GM11168 (cell line): Measurements from ENCODE around the gene COG5.

Source experiments
- in situ Hi-C: fragments of 300-500 bp; cut with MboI; formaldehyde crosslinking; loops from one replicate; pipeline ENCODE4 v1.12.0; 2022; ENCODE audit warnings: low sequenced_read_pairs; ENCODE audit not compliant: unreplicated experiment

The COG5 gene

DNA sequence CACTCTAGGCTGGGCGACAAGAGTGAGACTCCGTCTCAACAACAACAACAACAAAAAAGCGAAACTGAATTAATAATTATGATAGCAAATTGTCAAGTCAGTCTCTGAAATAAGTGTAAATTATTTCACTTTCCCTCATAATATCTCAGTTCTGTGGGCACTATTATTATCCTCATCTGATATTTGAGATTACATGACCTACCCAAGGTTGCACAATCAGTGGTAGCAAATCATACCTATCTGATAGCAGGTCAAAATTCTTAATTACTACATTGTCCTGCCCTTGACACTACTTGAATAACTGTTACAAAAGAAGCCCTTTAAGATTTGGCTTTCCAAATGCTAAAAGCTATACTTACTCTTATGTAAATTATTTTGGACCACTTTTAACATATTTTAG lies 209.1 kb downstream of the COG5 start:
- in situ Hi-C loops: no loop called here

GRCh38 chr7:107353701-107354100 lies 210.0 kb downstream of the COG5 start:
- in situ Hi-C loops: no loop called here

GRCh38 chr7:107345898-107346297 lies 217.8 kb downstream of the COG5 start:
- in situ Hi-C loops: no loop called here

GRCh38 chr7:107344799-107345198 lies 218.9 kb downstream of the COG5 start:
- in situ Hi-C loops: no loop called here

DNA sequence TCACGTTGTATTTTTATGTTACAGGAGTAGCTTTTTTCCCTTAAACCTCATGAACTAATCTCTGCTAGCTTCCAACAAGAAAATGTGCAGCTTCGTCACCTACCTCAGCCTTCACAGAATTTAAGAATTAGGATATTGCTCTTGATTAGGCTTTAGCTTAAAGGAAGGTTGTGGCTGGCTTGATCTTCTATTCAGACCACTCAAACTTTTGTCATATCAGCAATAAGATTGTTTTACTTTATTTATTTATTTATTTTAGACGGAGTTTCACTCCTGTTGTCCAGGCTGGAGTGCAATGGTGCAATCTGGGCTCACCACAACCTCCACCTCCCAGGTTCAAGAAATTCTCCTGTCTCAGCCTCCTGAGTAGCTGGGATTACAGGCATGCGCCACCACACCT lies 219.4 kb downstream of the COG5 start:
- in situ Hi-C loops: no loop called here

DNA sequence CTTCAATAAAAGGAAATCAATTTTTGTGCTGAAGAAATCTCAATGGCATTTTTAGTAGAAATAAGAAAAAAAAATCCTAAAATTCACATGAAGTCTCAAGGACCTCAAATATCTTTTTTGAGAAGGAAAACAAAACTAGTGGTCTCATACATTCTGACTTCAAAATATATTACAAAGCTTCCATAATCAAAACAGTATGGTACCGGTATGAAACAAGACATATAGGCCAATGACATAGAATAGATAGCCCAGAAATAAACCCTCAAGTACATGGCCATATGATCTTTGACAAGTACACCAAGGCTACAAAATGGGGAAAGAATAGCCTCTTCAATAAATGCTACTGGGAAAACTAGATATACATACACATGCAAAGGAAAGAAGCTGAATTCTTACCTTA lies 225.6 kb downstream of the COG5 start:
- in situ Hi-C loops: no loop called here

- in situ Hi-C loops: no loop called here
These were observed 231.0 kb downstream of the COG5 start for GRCh38 chr7:107332488-107333269.

- in situ Hi-C loops: no loop called here
These were observed 233.2 kb downstream of the COG5 start for GRCh38 chr7:107330478-107330877.

GRCh38 chr7:107327986-107328569 lies 235.6 kb downstream of the COG5 start:
- in situ Hi-C loops: no loop called here

DNA sequence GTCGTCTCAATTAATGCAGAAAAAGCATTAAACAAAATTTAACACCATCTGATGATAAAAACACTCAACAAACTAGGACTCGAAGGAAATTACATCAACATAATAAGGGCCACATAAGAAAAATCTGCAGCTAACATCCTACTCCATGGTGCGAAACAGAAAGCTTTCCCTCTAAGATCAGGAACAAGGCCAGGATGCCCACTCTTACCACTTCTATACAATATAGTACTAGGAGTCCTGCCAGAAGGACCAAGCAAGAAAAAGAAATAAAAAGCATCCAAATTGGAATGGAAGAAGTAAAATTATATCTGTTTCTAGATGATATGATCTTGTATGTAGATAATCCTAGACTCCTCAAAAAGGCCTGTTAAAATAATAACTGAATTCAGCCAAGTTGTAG lies 237.7 kb downstream of the COG5 start:
- in situ Hi-C loops: no loop called here

- in situ Hi-C loops: no loop called here
These were observed 241.7 kb downstream of the COG5 start for GRCh38 chr7:107322015-107322414.

- in situ Hi-C loops: no loop called here
These were observed 242.1 kb downstream of the COG5 start for GRCh38 chr7:107321611-107322010.

DNA sequence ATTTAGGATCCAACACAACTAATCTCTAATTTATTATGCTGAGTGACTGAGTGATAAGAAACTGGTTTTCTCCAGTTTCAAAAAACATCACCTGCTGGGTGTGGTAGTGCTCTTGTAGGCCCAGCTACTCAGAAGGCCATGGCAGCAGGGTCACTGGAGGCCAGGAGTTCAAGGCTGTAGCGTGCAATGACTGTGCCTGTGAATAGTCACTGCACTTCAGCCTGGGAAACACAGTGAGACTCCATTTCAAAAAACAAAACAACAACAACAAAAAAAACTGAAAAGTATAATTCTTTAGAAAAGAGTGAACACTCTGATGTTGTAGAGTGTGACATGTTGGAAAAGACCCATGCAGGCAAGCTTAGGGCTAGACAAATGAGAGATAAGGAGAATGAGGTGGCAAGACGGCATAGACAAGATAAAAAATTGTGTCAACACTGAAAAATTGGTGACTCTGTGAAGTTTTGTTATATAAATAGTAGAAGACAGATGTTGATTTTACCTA lies 243.9 kb downstream of the COG5 start:
- in situ Hi-C loops: no loop called here

- in situ Hi-C loops: no loop called here
These were observed 245.1 kb downstream of the COG5 start for GRCh38 chr7:107318523-107319160.

GRCh38 chr7:107315716-107316220 lies 248.0 kb downstream of the COG5 start:
- in situ Hi-C loops: no loop called here

DNA sequence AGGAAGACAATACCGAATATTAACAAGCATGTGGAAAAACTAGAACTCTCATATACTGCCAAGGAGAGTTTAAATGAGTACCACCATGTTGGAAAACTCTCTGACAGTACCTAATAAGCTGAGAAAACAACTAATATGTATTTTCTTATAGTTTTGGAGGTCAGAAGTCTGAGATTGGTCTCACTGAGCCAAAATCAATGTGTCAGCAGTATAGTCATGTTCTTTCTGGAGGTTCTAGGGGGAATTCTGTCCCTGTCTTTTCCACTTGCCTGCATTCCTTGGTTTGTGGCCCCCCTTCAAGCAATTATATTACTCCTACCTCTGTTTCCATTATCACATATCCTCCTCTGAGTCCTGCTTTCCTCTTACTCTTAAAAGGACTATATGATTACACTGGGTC lies 250.4 kb downstream of the COG5 start:
- in situ Hi-C loops: no loop called here

- in situ Hi-C loops: no loop called here
These were observed 251.3 kb downstream of the COG5 start for GRCh38 chr7:107312418-107312817.

DNA sequence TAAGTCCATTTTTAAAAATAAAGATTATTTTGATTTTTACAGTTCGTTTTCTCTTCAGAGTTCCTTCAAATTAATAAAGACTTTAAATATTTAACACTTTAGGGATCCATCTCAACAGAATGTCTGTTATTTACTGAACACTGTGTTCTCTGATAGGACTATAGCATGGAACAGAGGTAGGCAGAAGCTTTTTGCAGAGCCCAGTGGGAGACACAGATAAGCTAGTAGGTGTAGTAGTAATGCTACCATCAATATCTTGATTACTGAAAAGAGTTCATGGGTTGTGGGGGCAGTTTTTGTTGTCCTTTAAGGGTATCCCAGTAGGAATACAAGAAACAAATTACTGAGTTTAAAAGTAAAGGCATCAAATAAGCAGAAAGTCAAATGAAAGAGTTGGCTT lies 254.4 kb downstream of the COG5 start:
- in situ Hi-C loops: no loop called here

GRCh38 chr7:107304636-107305035 lies 259.1 kb downstream of the COG5 start:
- in situ Hi-C loops: no loop called here

- in situ Hi-C loops: no loop called here
These were observed 259.7 kb downstream of the COG5 start for GRCh38 chr7:107304063-107304462.

DNA sequence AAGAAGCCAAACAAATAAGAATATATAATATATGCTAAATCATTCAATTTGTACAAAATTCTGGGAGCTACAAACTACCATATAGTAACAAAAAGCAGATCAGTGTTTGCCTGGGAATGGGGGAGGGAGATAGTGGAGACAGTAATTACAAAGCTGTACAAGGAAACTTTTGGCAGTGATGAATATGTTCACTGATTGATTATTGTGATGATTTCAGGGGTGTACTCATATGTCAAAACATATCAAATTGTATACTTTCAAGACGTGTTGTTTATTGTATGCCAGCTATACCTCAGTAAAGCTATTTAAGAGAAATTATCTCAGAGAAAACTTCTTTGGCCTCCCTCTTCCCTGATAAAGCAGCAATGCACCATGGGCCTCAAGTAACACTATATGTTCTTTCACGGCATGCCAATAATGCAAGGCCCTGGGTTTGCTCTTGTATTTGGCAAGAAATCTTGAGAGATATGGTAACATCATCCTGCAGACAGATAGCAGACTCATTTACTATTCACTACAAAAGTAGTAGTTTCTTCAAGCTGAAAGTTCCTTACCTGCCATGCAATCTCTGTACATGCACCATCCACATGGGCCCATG lies 261.4 kb downstream of the COG5 start:
- in situ Hi-C loops: no loop called here
